Measurements from ENCODE around the gene PHF23. TPM values are rescaled to one million over a fixed set of nuclear protein-coding genes. Genes with fewer than 3 reads are reported as not detected.

The PHF23 gene
- total and polyA plus RNA-seq, 4 donors, result 25.4 to 40.5 (median 27.2) TPM

DNA sequence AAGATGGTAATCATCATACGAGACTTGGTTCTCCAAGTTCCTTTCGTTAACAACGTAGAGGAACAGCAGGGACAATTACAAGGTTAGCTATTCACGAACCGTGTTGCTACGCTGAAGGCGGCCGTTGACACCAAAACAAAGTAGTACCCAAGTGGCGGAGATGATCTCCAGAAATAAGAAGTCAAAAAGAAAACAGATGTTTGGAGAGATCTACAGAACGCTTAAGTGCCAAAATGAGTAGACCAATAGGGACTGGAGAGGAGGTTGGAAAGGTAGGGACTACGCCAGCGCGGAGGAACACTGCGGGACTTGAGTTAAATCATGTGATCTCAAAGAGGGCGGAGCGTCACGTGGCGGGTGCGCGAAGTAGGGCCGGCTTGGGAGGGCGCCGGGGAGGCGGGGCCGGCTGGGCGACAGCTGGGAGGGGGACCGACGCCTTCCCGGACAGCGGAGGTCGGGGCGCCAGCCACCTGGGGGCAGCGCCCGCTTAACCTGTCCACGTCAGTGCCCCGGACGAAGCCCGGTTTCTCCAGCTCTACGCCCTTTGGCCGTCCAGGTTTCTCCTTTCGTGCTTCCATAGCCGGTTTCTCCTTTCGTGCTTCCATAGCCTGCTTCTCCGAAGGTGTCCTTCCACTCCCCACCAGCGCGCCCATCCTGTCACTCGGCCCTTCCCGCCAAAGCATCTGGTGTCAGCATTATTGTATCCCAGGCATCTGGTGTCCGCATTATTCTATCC lies 3.6 kb upstream of the PHF23 start:
- peak overlapping the region; percentile 7 to 99 for H3K9ac ChIP-seq (ENCODE audit: insufficient read depth in 1 of 2, low read length in 2 of 2)
- peak; percentile 97 to 99 (median 98) for DNase-seq
- 1% methylated on average over 45 to 49 of the region's 49 CpGs for WGBS, 2 donors
- H3K4me3 ChIP-seq, result peak overlapping the region; percentile 39
- H3K27ac ChIP-seq (ENCODE audit: low read depth in 1 of 2, low read length in 1 of 2), result peak overlapping the region; percentile 93
- H3K36me3 ChIP-seq (ENCODE audit: control insufficient read depth in 4 of 4, insufficient read depth in 4 of 4, low read length in 4 of 4), result peaks cover 8 to 33% (median 27%) of the 10 kb centered on the region in 4 donors
- no peaks in the 10 kb centered on the region for H3K27me3 ChIP-seq (ENCODE audit: control insufficient read depth in 3 of 3, insufficient read depth in 3 of 3, low read length in 2 of 3)
- H3K4me1 ChIP-seq (ENCODE audit: control insufficient read depth in 5 of 5, insufficient read depth in 5 of 5, low read length in 5 of 5), result peaks cover 0 to 23% (median 14%) of the 10 kb centered on the region in 5 donors
- TF ChIP-seq, protein P1, sequence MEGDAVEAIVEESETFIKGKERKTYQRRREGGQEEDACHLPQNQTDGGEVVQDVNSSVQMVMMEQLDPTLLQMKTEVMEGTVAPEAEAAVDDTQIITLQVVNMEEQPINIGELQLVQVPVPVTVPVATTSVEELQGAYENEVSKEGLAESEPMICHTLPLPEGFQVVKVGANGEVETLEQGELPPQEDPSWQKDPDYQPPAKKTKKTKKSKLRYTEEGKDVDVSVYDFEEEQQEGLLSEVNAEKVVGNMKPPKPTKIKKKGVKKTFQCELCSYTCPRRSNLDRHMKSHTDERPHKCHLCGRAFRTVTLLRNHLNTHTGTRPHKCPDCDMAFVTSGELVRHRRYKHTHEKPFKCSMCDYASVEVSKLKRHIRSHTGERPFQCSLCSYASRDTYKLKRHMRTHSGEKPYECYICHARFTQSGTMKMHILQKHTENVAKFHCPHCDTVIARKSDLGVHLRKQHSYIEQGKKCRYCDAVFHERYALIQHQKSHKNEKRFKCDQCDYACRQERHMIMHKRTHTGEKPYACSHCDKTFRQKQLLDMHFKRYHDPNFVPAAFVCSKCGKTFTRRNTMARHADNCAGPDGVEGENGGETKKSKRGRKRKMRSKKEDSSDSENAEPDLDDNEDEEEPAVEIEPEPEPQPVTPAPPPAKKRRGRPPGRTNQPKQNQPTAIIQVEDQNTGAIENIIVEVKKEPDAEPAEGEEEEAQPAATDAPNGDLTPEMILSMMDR (IDR thresholded peaks at IDR 0.05; ENCODE audit: control extremely low read depth, extremely low read depth), result peak; percentile 10
- ATAC-seq (ENCODE audit: insufficient read depth, low FRiP score), result peak; percentile 47
- no peaks in the 10 kb centered on the region for H3K9me3 ChIP-seq (ENCODE audit: control insufficient read depth in 4 of 4, insufficient read depth in 3 of 4, low read length in 3 of 4)

GRCh38 chr17:7241783-7242716 lies 2.8 kb upstream of the PHF23 start, which contains the start of gene GABARAP:
Gene GABARAP, minus strand, starts transcription at chr17:7242449. Its CDS starts 119 bp downstream, at chr17:7242330.
- TF ChIP-seq, protein P1 (IDR thresholded peaks at IDR 0.05; ENCODE audit: control extremely low read depth, extremely low read depth), result no peak
- H3K4me1 ChIP-seq (ENCODE audit: control insufficient read depth in 5 of 5, insufficient read depth in 5 of 5, low read length in 5 of 5), result peaks cover 4 to 29% (median 14%) of the 10 kb centered on the region in 5 donors
- ATAC-seq (ENCODE audit: insufficient read depth, low FRiP score) (peak; percentile 74), DNase-seq (peak; percentile 97 to 98 (median 98))
- 0% methylated on average over 59 to 62 of the region's 62 CpGs for WGBS, 2 donors
- H3K27me3 ChIP-seq (ENCODE audit: control insufficient read depth in 3 of 3, insufficient read depth in 3 of 3, low read length in 2 of 3), result no peaks in the 10 kb centered on the region
- H3K36me3 ChIP-seq (ENCODE audit: control insufficient read depth in 4 of 4, insufficient read depth in 4 of 4, low read length in 4 of 4), result peaks cover 8 to 33% (median 28%) of the 10 kb centered on the region in 4 donors
- no peaks in the 10 kb centered on the region for H3K9me3 ChIP-seq (ENCODE audit: control insufficient read depth in 4 of 4, insufficient read depth in 3 of 4, low read length in 3 of 4)
- H3K4me3 ChIP-seq, result peak within 1 kb of the TSS; percentile 83
- peak within 1 kb of the TSS; percentile 94 to 97 for H3K27ac ChIP-seq (ENCODE audit: low read depth in 1 of 2, low read length in 1 of 2)
- peak within 1 kb of the TSS; percentile 94 to 99 for H3K9ac ChIP-seq (ENCODE audit: insufficient read depth in 1 of 2, low read length in 2 of 2)

DNA sequence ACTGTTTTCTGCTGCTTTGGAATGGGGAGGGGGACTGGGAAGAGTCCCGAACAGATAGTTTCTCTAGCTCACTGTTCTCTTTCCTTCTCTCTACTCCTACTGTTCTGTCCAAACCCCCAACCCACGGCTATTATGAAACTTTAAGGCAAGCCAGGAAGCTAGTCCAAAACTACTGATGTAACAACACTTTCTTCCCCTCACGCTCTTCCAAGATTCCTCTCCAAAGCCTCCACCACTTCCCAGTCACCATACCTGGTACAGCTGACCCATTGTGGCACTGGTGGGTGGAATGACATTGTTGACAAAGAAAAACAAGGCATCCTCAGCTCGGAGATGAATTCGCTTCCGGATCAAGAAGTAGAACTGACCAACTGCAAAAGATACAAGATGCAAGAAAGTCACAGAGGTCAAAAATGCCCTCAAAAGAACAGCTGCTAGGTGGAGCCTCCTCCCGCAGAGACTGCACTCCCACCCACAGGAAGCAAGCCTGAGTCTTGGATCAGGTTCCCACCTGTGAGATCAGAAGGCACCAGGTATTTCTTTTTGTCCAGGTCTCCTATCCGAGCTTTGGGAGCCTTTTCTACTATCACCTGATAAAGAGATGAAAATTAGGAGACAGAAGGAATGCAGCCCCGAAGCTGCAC lies 2.0 kb upstream of the PHF23 start:
- peak overlapping the region; percentile 83 for H3K4me3 ChIP-seq
- H3K27me3 ChIP-seq (ENCODE audit: control insufficient read depth in 3 of 3, insufficient read depth in 3 of 3, low read length in 2 of 3), result no peaks in the 10 kb centered on the region
- TF ChIP-seq, protein P1 (IDR thresholded peaks at IDR 0.05; ENCODE audit: control extremely low read depth, extremely low read depth), result no peak
- peaks cover 4 to 34% (median 14%) of the 10 kb centered on the region in 5 donors for H3K4me1 ChIP-seq (ENCODE audit: control insufficient read depth in 5 of 5, insufficient read depth in 5 of 5, low read length in 5 of 5)
- peaks cover 6 to 33% (median 26%) of the 10 kb centered on the region in 4 donors for H3K36me3 ChIP-seq (ENCODE audit: control insufficient read depth in 4 of 4, insufficient read depth in 4 of 4, low read length in 4 of 4)
- 28 to 35% methylated on average over 9 of the region's 9 CpGs for WGBS, 2 donors
- peak overlapping the region; percentile 94 to 97 for H3K27ac ChIP-seq (ENCODE audit: low read depth in 1 of 2, low read length in 1 of 2)
- H3K9me3 ChIP-seq (ENCODE audit: control insufficient read depth in 4 of 4, insufficient read depth in 3 of 4, low read length in 3 of 4), result no peaks in the 10 kb centered on the region
- DNase-seq (no peak), ATAC-seq (ENCODE audit: insufficient read depth, low FRiP score) (no peak)
- H3K9ac ChIP-seq (ENCODE audit: insufficient read depth in 1 of 2, low read length in 2 of 2), result peak overlapping the region; percentile 91 to 94

Data from lung (tissue), 12 donors.